Central memory CD8-positive, alpha-beta T cell (primary cell): Measurements from ENCODE around the gene PDZD2.
"Not testable (repeated sequence)": the region's sequence is repeated elsewhere in the genome, so short reads cannot be mapped to it uniquely, and the experiment has no call there.

Experiments
- ATAC-seq: fragments of 150-1000 bp; cut with Tn5 transposase; replicated peaks from 2 replicates; pipeline ENCODE4 v1.10.0; 2022; ENCODE audit warnings: mild to moderate bottlenecking, moderate FRiP score, moderate number of reproducible peaks; ENCODE audit not compliant: poor library complexity, severe bottlenecking; ENCODE audit errors: extremely low read depth
- DNase-seq, 2 donors: peaks; one replicate each; pipeline ENCODE4 v3.0.0; 2021; ENCODE audit warnings: low spot score in 2 of 2
- H3K27ac Mint-ChIP-seq: one replicate; pipeline ENCODE4 v1.8.0; 2022; ENCODE audit warnings: low read depth, mild to moderate bottlenecking, moderate library complexity, mixed read lengths
- H3K27me3 Mint-ChIP-seq: one replicate; pipeline ENCODE4 v1.8.0; 2022; ENCODE audit warnings: mixed read lengths
- H3K36me3 Mint-ChIP-seq: one replicate; pipeline ENCODE4 v1.8.0; 2022; ENCODE audit warnings: mild to moderate bottlenecking, moderate library complexity, mixed read lengths; ENCODE audit not compliant: insufficient read depth
- H3K4me1 Mint-ChIP-seq: one replicate; pipeline ENCODE4 v1.8.0; 2022; ENCODE audit warnings: mixed read lengths
- H3K4me3 Mint-ChIP-seq: one replicate; pipeline ENCODE4 v1.8.0; 2022; ENCODE audit warnings: mild to moderate bottlenecking, moderate library complexity, mixed read lengths
- H3K9me3 Mint-ChIP-seq: one replicate; pipeline ENCODE4 v1.8.0; 2022; ENCODE audit warnings: mixed read lengths

PDZD2 gene

DNA sequence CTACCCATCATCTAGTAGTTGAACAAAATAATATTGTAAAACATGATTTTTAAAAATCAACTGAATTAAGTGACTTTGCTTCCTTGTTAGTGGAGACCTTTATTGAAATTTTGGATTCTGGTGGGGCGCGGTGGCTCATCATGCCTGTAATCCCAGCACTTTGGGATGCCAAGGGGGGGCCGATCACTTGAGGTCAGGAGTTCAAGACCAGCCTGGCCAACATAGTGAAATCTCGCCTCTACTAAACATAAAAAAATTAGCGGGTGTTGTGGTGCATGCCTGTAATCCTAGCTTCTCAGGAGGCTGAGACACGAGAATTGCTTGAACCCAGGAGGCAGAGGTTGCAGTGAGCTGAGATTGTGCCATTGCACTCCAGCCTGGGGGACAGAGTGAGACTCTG is 439.9 kb downstream of the PDZD2 start:
- not testable (repeated sequence) for H3K27ac Mint-ChIP-seq, H3K4me1 Mint-ChIP-seq, H3K4me3 Mint-ChIP-seq, H3K9me3 Mint-ChIP-seq, H3K27me3 Mint-ChIP-seq, ATAC-seq, DNase-seq, H3K36me3 Mint-ChIP-seq

DNA sequence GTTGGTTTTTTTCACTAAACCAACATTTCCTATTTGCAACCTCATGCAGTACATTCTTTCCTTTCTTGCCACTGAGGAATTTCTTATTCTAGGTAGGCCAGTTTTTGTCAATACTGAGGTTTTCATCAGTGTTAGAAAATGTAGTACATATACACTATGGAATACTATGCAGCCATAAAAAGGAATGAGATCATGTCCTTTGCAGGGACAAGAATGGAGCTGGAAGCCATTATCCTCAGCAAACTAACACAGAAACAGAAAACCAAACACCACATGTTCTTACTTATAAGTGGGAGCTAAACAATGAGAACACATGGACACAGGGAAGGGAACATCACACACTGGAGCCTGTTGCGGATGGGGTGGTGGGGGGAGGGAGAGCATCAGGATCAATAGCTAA is 441.6 kb downstream of the PDZD2 start:
- not testable (repeated sequence) for H3K27ac Mint-ChIP-seq, H3K9me3 Mint-ChIP-seq, H3K4me3 Mint-ChIP-seq, H3K4me1 Mint-ChIP-seq, H3K36me3 Mint-ChIP-seq, DNase-seq, ATAC-seq, H3K27me3 Mint-ChIP-seq

DNA sequence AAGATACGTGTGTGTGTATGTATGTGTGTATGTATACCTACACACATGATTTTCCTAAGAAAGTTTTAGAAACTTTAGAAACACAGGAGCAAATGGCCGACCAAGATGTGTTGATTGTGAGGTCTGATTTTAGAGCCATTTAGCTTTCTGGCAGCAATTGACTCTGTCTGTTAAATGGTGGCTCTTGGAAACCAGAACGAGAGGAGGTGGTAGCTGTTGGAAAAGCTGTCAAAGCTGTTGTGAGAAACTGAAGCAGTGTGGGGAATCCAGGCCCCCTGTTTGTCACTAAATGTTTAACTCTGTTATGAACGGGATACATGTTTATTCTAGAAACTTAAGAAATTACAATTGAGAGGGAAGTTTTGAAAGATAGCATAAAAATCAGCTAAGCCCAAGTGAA is 443.8 kb downstream of the PDZD2 start:
- ATAC-seq: no peak
- Mint-ChIP-seq H3K27me3 (no peaks in the 10 kb centered on the region), H3K36me3 (no peaks in the 10 kb centered on the region), H3K4me1 (no peaks in the 10 kb centered on the region), H3K9me3 (no peaks in the 10 kb centered on the region), H3K4me3 (no peak overlapping the region), H3K27ac (no peak overlapping the region)
- DNase-seq: no peak

GRCh38 chr5:32083981-32084430 is 445.1 kb downstream of the PDZD2 start:
- no peaks in the 10 kb centered on the region for H3K9me3 Mint-ChIP-seq

GRCh38 chr5:32087086-32088082 is 448.5 kb downstream of the PDZD2 start:
- DNase-seq (no peak), ATAC-seq (no peak)
- H3K4me3 Mint-ChIP-seq: no peak overlapping the region
- no peaks in the 10 kb centered on the region for H3K36me3 Mint-ChIP-seq
- H3K4me1 Mint-ChIP-seq: no peaks in the 10 kb centered on the region
- H3K9me3 Mint-ChIP-seq: no peaks in the 10 kb centered on the region
- H3K27ac Mint-ChIP-seq: no peak overlapping the region
- H3K27me3 Mint-ChIP-seq: no peaks in the 10 kb centered on the region

More at GRCh38 chr5:32083981-32084430, 445.1 kb downstream of the PDZD2 start:
- DNase-seq (no peak), ATAC-seq (no peak)
- Mint-ChIP-seq H3K4me1 (no peaks in the 10 kb centered on the region), H3K36me3 (no peaks in the 10 kb centered on the region), H3K27me3 (no peaks in the 10 kb centered on the region), H3K27ac (no peak overlapping the region), H3K4me3 (no peak overlapping the region)

GRCh38 chr5:32088214-32088613 is 449.3 kb downstream of the PDZD2 start:
- ATAC-seq: no peak
- Mint-ChIP-seq H3K36me3 (no peaks in the 10 kb centered on the region), H3K4me3 (no peak overlapping the region), H3K27ac (no peak overlapping the region), H3K27me3 (no peaks in the 10 kb centered on the region), H3K9me3 (no peaks in the 10 kb centered on the region), H3K4me1 (no peaks in the 10 kb centered on the region)
- no peak for DNase-seq

DNA sequence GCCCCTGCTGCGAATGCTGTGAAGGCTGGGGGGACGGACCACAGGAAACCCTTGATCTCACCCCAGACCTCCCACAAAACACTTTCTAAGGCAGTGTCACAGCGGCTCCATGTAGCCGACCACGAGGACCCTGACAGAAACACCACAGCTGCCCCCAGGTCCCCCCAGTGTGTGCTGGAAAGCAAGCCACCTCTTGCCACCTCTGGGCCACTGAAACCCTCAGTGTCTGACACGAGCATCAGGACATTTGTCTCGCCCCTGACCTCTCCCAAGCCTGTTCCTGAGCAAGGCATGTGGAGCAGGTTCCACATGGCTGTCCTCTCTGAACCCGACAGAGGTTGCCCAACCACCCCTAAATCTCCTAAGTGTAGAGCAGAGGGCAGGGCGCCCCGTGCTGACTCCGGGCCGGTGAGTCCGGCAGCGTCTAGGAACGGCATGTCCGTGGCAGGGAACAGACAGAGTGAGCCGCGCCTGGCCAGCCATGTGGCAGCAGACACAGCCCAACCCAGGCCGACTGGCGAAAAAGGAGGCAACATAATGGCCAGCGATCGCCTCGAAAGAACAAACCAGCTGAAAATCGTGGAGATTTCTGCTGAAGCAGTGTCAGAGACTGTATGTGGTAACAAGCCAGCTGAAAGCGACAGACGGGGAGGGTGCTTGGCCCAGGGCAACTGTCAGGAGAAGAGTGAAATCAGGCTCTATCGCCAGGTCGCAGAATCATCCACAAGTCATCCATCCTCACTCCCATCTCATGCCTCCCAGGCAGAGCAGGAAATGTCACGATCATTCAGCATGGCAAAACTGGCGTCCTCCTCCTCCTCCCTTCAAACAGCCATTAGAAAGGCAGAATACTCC is 450.4 kb downstream of the PDZD2 start:
- Mint-ChIP-seq H3K36me3 (no peaks in the 10 kb centered on the region), H3K9me3 (no peaks in the 10 kb centered on the region), H3K4me3 (no peak overlapping the region), H3K4me1 (no peaks in the 10 kb centered on the region), H3K27me3 (no peaks in the 10 kb centered on the region), H3K27ac (no peak overlapping the region)
- ATAC-seq: no peak
- DNase-seq: no peak

DNA sequence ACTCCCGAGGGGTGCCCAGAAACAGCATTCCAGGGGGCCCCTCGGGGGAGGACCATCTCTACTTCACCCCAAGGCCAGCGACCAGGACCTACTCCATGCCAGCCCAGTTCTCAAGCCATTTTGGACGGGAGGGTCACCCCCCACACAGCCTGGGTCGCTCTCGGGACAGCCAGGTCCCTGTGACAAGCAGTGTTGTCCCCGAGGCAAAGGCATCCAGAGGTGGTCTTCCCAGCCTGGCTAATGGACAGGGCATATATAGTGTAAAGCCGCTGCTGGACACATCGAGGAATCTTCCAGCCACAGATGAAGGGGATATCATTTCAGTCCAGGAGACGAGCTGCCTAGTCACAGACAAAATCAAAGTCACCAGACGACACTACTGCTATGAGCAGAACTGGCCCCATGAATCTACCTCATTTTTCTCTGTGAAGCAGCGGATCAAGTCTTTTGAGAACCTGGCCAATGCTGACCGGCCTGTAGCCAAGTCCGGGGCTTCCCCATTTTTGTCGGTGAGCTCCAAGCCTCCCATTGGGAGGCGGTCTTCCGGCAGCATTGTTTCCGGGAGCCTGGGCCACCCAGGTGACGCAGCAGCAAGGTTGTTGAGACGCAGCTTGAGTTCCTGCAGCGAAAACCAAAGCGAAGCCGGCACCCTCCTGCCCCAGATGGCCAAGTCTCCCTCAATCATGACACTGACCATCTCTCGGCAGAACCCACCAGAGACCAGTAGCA is 451.3 kb downstream of the PDZD2 start:
- no peaks in the 10 kb centered on the region for H3K27me3 Mint-ChIP-seq
- H3K9me3 Mint-ChIP-seq: no peaks in the 10 kb centered on the region
- H3K4me1 Mint-ChIP-seq: no peaks in the 10 kb centered on the region
- no peaks in the 10 kb centered on the region for H3K36me3 Mint-ChIP-seq
- ATAC-seq (no peak), DNase-seq (no peak)
- H3K4me3 Mint-ChIP-seq: no peak overlapping the region
- no peak overlapping the region for H3K27ac Mint-ChIP-seq

- H3K4me1 Mint-ChIP-seq: no peaks in the 10 kb centered on the region
- H3K27me3 Mint-ChIP-seq: no peaks in the 10 kb centered on the region
- H3K36me3 Mint-ChIP-seq: no peaks in the 10 kb centered on the region
- H3K4me3 Mint-ChIP-seq: no peak overlapping the region
- no peak overlapping the region for H3K27ac Mint-ChIP-seq
- no peaks in the 10 kb centered on the region for H3K9me3 Mint-ChIP-seq
- ATAC-seq (no peak), DNase-seq (no peak)
Measured at GRCh38 chr5:32090755-32091128, 451.8 kb downstream of the PDZD2 start.

DNA sequence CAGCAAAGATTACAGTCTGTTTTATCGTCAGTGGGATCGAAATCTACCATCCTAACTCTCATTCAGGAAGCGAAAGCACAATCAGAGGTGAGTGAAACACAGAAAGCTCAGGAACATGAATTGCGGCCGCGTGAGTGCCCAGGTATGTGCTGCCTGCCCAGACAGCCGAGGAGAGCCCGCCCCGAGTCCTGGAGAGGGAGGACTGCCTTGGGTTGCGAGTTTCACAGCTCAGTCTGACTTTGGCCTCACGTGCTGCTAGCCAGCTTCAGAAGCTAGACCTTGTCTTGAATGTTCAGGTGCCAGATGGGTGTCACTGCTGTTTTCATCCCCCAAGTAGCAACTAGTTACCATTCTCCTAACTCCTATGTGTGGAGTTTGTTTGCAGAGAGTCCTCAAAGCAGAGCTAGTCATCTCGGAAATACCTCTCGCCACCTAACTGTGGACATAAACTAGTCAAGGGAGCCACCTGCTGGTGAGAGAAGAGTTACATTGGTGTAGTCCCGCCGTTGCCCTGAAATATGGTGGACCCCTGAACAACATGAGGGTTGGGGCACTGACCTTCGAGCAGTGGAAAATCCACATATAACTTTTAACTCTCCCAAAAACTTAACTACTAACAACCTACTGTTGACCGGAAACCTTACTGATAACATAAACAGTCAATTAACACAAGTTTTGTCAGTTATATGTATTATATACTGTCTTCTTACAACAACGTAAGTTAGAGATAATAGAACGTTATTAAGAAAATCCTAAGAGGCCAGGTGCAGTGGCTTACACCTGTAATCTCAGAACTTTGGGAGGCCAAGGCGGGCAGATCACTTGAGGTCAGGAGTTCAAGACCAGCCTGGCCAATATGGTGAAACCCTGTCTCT is 454.2 kb downstream of the PDZD2 start:
- no peaks in the 10 kb centered on the region for H3K9me3 Mint-ChIP-seq
- H3K27ac Mint-ChIP-seq: peak overlapping the region; percentile 32
- H3K4me3 Mint-ChIP-seq: no peak overlapping the region

GRCh38 chr5:32094691-32095090 is 455.8 kb downstream of the PDZD2 start:
- Mint-ChIP-seq H3K36me3 (peaks cover 5% of the 10 kb centered on the region), H3K27me3 (no peaks in the 10 kb centered on the region), H3K4me1 (no peaks in the 10 kb centered on the region), H3K9me3 (no peaks in the 10 kb centered on the region), H3K4me3 (no peak overlapping the region), H3K27ac (no peak overlapping the region)
- DNase-seq (no peak), ATAC-seq (no peak)

More for the DNA sequence above, 454.2 kb downstream of the PDZD2 start:
- H3K36me3 Mint-ChIP-seq: no peaks in the 10 kb centered on the region
- H3K4me1 Mint-ChIP-seq: no peaks in the 10 kb centered on the region
- ATAC-seq (peak; percentile 71), DNase-seq (peak; percentile 15 to 38)
- no peaks in the 10 kb centered on the region for H3K27me3 Mint-ChIP-seq
